ENCODE data around the gene MAEA.

Gene MAEA

GRCh38 chr4:1355378-1355777 is 65.7 kb downstream of the MAEA start:
- DNase-seq: no peak

- no peak for DNase-seq
Measured at GRCh38 chr4:1356181-1356998, 66.7 kb downstream of the MAEA start.

GRCh38 chr4:1357356-1358248 is 67.9 kb downstream of the MAEA start:
- no peak for DNase-seq

GRCh38 chr4:1358421-1359143 is 68.9 kb downstream of the MAEA start:
- no peak for DNase-seq

- DNase-seq: no peak
Measured at GRCh38 chr4:1359144-1359501, 69.4 kb downstream of the MAEA start.

- DNase-seq: no peak
Measured at GRCh38 chr4:1359976-1360375, 70.3 kb downstream of the MAEA start.

GRCh38 chr4:1360423-1361283 is 71.0 kb downstream of the MAEA start:
- DNase-seq: no peak

GRCh38 chr4:1361431-1361830 is 71.7 kb downstream of the MAEA start:
- no peak for DNase-seq

- no peak for DNase-seq
Measured at GRCh38 chr4:1362046-1362445, 72.4 kb downstream of the MAEA start.

GRCh38 chr4:1362521-1362920 is 72.8 kb downstream of the MAEA start:
- no peak for DNase-seq

GRCh38 chr4:1363513-1363912 is 73.8 kb downstream of the MAEA start:
- DNase-seq: no peak

- DNase-seq: no peak
Measured at GRCh38 chr4:1364217-1364616, 74.5 kb downstream of the MAEA start.

GRCh38 chr4:1364748-1365147 is 75.1 kb downstream of the MAEA start:
- no peak for DNase-seq

- peak; percentile 73 for DNase-seq
Measured at GRCh38 chr4:1365271-1366178, 75.8 kb downstream of the MAEA start.

GRCh38 chr4:1366371-1367229 is 76.9 kb downstream of the MAEA start:
- DNase-seq: no peak

- DNase-seq: no peak
Measured at GRCh38 chr4:1367230-1367935, 77.7 kb downstream of the MAEA start.

- no peak for DNase-seq
Measured at GRCh38 chr4:1367936-1368289, 78.2 kb downstream of the MAEA start.

GRCh38 chr4:1368421-1369090 is 78.9 kb downstream of the MAEA start:
- no peak for DNase-seq

- no peak for DNase-seq
Measured at GRCh38 chr4:1369091-1369450, 79.4 kb downstream of the MAEA start.

Data from NCI-H2107 (cell line).